Effector CD4-positive, alpha-beta T cell (primary cell): ENCODE measurements around the gene RBM33.

ENCODE experiments used
- DNase-seq: peaks from one replicate; pipeline ENCODE4 v3.0.0-alpha.2; 2020

The RBM33 gene

GRCh38 chr7:155778349-155778748 lies 133.9 kb downstream of the RBM33 start:
- no peak for DNase-seq

GRCh38 chr7:155780884-155781283 lies 136.4 kb downstream of the RBM33 start:
- DNase-seq = no peak

GRCh38 chr7:155781433-155781832 lies 137.0 kb downstream of the RBM33 start:
- no peak for DNase-seq

GRCh38 chr7:155782466-155782865 lies 138.0 kb downstream of the RBM33 start:
- no peak for DNase-seq

- no peak for DNase-seq
Measured at GRCh38 chr7:155785536-155785935, 141.1 kb downstream of the RBM33 start.

GRCh38 chr7:155786491-155786890 lies 142.0 kb downstream of the RBM33 start:
- no peak for DNase-seq

GRCh38 chr7:155787171-155787851 lies 142.8 kb downstream of the RBM33 start:
- DNase-seq = no peak

- no peak for DNase-seq
Measured at GRCh38 chr7:155788616-155789000, 144.1 kb downstream of the RBM33 start.

- DNase-seq = no peak
Measured at GRCh38 chr7:155789001-155789725, 144.7 kb downstream of the RBM33 start.

- DNase-seq = no peak
Measured at GRCh38 chr7:155790666-155791065, 146.2 kb downstream of the RBM33 start.

- DNase-seq = no peak
Measured at GRCh38 chr7:155791214-155791737, 146.8 kb downstream of the RBM33 start.

- no peak for DNase-seq
Measured at GRCh38 chr7:155791836-155792235, 147.4 kb downstream of the RBM33 start.

GRCh38 chr7:155792315-155792960 lies 148.0 kb downstream of the RBM33 start:
- no peak for DNase-seq

GRCh38 chr7:155792999-155793560 lies 148.6 kb downstream of the RBM33 start:
- no peak for DNase-seq

- no peak for DNase-seq
Measured at GRCh38 chr7:155793720-155794119, 149.3 kb downstream of the RBM33 start.

GRCh38 chr7:155794196-155794595 lies 149.7 kb downstream of the RBM33 start:
- no peak for DNase-seq

GRCh38 chr7:155795401-155795800 lies 150.9 kb downstream of the RBM33 start:
- no peak for DNase-seq

GRCh38 chr7:155795951-155796350 lies 151.5 kb downstream of the RBM33 start:
- no peak for DNase-seq

GRCh38 chr7:155796381-155797261 lies 152.2 kb downstream of the RBM33 start:
- DNase-seq = peak; percentile 59

- DNase-seq = no peak
Measured at GRCh38 chr7:155797262-155798250, 153.1 kb downstream of the RBM33 start.
